Measurements from ENCODE around the gene FBXO21.

Gene FBXO21

GRCh38 chr12:117101953-117102799, 88.1 kb downstream of the FBXO21 start:
- H3K23ac ChIP-seq (ENCODE audit: low read length): no peak overlapping the region
- H3K36me3 ChIP-seq (ENCODE audit: control insufficient read depth in 1 of 2, insufficient read depth in 2 of 2, low read length in 2 of 2): no peaks in the 10 kb centered on the region
- no peaks in the 10 kb centered on the region for H3K79me2 ChIP-seq (ENCODE audit: control insufficient read depth, insufficient read depth, low read length, poor library complexity)
- H2BK120ac ChIP-seq (ENCODE audit: insufficient read depth, low read length, poor library complexity): no peak overlapping the region
- no peak overlapping the region for H3K14ac ChIP-seq (ENCODE audit: low read length)
- H4K8ac ChIP-seq (ENCODE audit: low read depth, low read length): no peak overlapping the region
- no CpG with 5 or more reads among the region's 14 CpGs for WGBS (ENCODE audit: extremely low coverage, insufficient coverage, insufficient read length)
- no peak overlapping the region for H3K4me3 ChIP-seq (ENCODE audit: low read depth, low read length)
- H2BK5ac ChIP-seq (ENCODE audit: low read depth, low read length, poor library complexity): no peak overlapping the region
- no peak overlapping the region for H4K91ac ChIP-seq (ENCODE audit: low read depth, low read length)
- no peak for DNase-seq
- H3K4ac ChIP-seq (ENCODE audit: low read depth, low read length): no peak overlapping the region
- H2AFZ ChIP-seq (ENCODE audit: insufficient read depth, low read length, poor library complexity): no peak overlapping the region
- peaks cover 6 to 9% of the 10 kb centered on the region in 2 experiments for H3K4me1 ChIP-seq (ENCODE audit: control insufficient read depth in 1 of 2, insufficient read depth in 2 of 2, low read length in 2 of 2)
- H3K27me3 ChIP-seq (ENCODE audit: insufficient read depth, low read length): peaks cover 24% of the 10 kb centered on the region
- no peak overlapping the region for H3K27ac ChIP-seq (ENCODE audit: low read depth, low read length)
- H2AK5ac ChIP-seq (ENCODE audit: low read length): no peak overlapping the region
- no peak overlapping the region for H3K9ac ChIP-seq (ENCODE audit: low read length)
- no peak overlapping the region for H4K12ac ChIP-seq (ENCODE audit: low read depth, low read length)
- H3K9me3 ChIP-seq (ENCODE audit: insufficient read depth, low read depth, low read length): peaks cover 8% of the 10 kb centered on the region
- no peaks in the 10 kb centered on the region for H3K79me1 ChIP-seq (ENCODE audit: low read length)
- no peak overlapping the region for H3K18ac ChIP-seq (ENCODE audit: low read length)
- H3K4me2 ChIP-seq (ENCODE audit: low read length): no peak overlapping the region
- H2BK12ac ChIP-seq (ENCODE audit: low read length): no peak overlapping the region

GRCh38 chr12:117100851-117101673, 89.2 kb downstream of the FBXO21 start:
- H3K4me3 ChIP-seq (ENCODE audit: low read depth, low read length): no peak overlapping the region
- no peaks in the 10 kb centered on the region for H3K79me1 ChIP-seq (ENCODE audit: low read length)
- H2AK5ac ChIP-seq (ENCODE audit: low read length): no peak overlapping the region
- H2BK5ac ChIP-seq (ENCODE audit: low read depth, low read length, poor library complexity): no peak overlapping the region
- H3K14ac ChIP-seq (ENCODE audit: low read length): no peak overlapping the region
- H4K12ac ChIP-seq (ENCODE audit: low read depth, low read length): no peak overlapping the region
- peak overlapping the region; percentile 17 for H3K4me2 ChIP-seq (ENCODE audit: low read length)
- no peak overlapping the region for H3K9ac ChIP-seq (ENCODE audit: low read length)
- H3K18ac ChIP-seq (ENCODE audit: low read length): no peak overlapping the region
- H2BK12ac ChIP-seq (ENCODE audit: low read length): no peak overlapping the region
- no peak overlapping the region for H3K23ac ChIP-seq (ENCODE audit: low read length)
- no peak overlapping the region for H2AFZ ChIP-seq (ENCODE audit: insufficient read depth, low read length, poor library complexity)
- H3K4me1 ChIP-seq (ENCODE audit: control insufficient read depth in 1 of 2, insufficient read depth in 2 of 2, low read length in 2 of 2): peaks cover 6 to 9% of the 10 kb centered on the region in 2 experiments
- H3K36me3 ChIP-seq (ENCODE audit: control insufficient read depth in 1 of 2, insufficient read depth in 2 of 2, low read length in 2 of 2): no peaks in the 10 kb centered on the region
- H3K27me3 ChIP-seq (ENCODE audit: insufficient read depth, low read length): peaks cover 29% of the 10 kb centered on the region
- WGBS (ENCODE audit: extremely low coverage, insufficient coverage, insufficient read length): no CpG with 5 or more reads among the region's 8 CpGs
- peaks cover 8% of the 10 kb centered on the region for H3K9me3 ChIP-seq (ENCODE audit: insufficient read depth, low read depth, low read length)
- no peak overlapping the region for H4K91ac ChIP-seq (ENCODE audit: low read depth, low read length)
- no peaks in the 10 kb centered on the region for H3K79me2 ChIP-seq (ENCODE audit: control insufficient read depth, insufficient read depth, low read length, poor library complexity)
- no peak overlapping the region for H3K4ac ChIP-seq (ENCODE audit: low read depth, low read length)
- no peak overlapping the region for H2BK120ac ChIP-seq (ENCODE audit: insufficient read depth, low read length, poor library complexity)
- H3K27ac ChIP-seq (ENCODE audit: low read depth, low read length): no peak overlapping the region
- DNase-seq: no peak
- no peak overlapping the region for H4K8ac ChIP-seq (ENCODE audit: low read depth, low read length)

GRCh38 chr12:117100251-117100650, 90.0 kb downstream of the FBXO21 start:
- Histone ChIP-seq H2AFZ (ENCODE audit: insufficient read depth, low read length, poor library complexity) (no peak overlapping the region), H2BK5ac (ENCODE audit: low read depth, low read length, poor library complexity) (no peak overlapping the region), H4K8ac (ENCODE audit: low read depth, low read length) (no peak overlapping the region), H3K79me2 (ENCODE audit: control insufficient read depth, insufficient read depth, low read length, poor library complexity) (no peaks in the 10 kb centered on the region), H3K79me1 (ENCODE audit: low read length) (no peaks in the 10 kb centered on the region), H3K27me3 (ENCODE audit: insufficient read depth, low read length) (peaks cover 29% of the 10 kb centered on the region), H3K18ac (ENCODE audit: low read length) (no peak overlapping the region), H3K23ac (ENCODE audit: low read length) (no peak overlapping the region), H3K27ac (ENCODE audit: low read depth, low read length) (no peak overlapping the region), H4K12ac (ENCODE audit: low read depth, low read length) (no peak overlapping the region), H2BK12ac (ENCODE audit: low read length) (no peak overlapping the region), H3K14ac (ENCODE audit: low read length) (no peak overlapping the region), H2BK120ac (ENCODE audit: insufficient read depth, low read length, poor library complexity) (no peak overlapping the region), H2AK5ac (ENCODE audit: low read length) (no peak overlapping the region), H3K4me1 (ENCODE audit: control insufficient read depth in 1 of 2, insufficient read depth in 2 of 2, low read length in 2 of 2) (peaks cover 6 to 9% of the 10 kb centered on the region in 2 experiments), H3K9ac (ENCODE audit: low read length) (no peak overlapping the region), H3K4ac (ENCODE audit: low read depth, low read length) (no peak overlapping the region), H3K4me3 (ENCODE audit: low read depth, low read length) (no peak overlapping the region), H3K9me3 (ENCODE audit: insufficient read depth, low read depth, low read length) (peaks cover 8% of the 10 kb centered on the region), H3K36me3 (ENCODE audit: control insufficient read depth in 1 of 2, insufficient read depth in 2 of 2, low read length in 2 of 2) (no peaks in the 10 kb centered on the region), H4K91ac (ENCODE audit: low read depth, low read length) (no peak overlapping the region), H3K4me2 (ENCODE audit: low read length) (no peak overlapping the region)
- WGBS (ENCODE audit: extremely low coverage, insufficient coverage, insufficient read length): no CpG with 5 or more reads among the region's 5 CpGs
- DNase-seq: peak in 1 of 2 donors; percentile 15

DNA sequence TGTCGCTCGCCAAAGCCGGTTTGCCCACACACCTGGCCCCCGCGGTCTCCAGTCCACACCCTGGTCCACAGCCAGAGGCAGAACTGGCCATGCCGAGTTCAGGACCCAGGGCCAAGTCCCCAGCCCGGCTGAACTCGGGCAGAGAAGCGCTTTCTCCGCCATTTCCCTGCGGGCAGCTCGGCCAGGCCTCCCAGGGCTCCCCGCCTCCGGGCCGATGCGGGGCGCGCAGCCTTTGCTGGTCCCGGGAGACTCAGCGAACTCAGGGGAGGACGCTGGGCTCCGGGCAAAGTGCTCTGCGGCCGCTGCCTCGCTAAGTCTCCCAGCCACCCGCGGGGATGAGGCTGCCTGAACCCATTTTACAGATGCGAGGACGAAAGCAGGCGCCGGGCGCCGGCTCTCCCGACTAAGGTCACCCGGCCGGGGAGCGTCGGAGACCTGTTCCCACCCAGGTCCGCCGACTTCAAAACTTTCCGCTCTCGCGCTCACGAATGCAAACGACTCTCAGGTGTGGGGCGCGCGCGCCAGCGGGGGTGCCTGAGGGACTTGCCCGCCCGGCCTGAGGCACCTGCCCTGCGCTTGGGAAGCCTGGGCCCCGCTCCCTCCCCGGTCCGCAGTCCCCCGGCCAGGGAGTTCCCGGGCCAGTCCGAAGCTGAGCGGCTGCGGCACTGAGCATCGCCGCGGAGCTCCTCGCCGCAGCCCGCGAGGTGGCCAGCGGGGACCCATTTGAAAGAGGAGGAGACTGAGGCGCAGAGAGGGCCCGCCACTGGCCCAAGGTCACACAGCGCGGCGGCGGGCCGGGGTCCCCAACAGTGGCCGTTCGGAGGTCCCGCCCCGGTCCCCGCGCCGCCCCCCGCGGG, 91.7 kb downstream of the FBXO21 start:
- H3K79me1 ChIP-seq (ENCODE audit: low read length): no peaks in the 10 kb centered on the region
- peaks cover 29% of the 10 kb centered on the region for H3K27me3 ChIP-seq (ENCODE audit: insufficient read depth, low read length)
- H3K79me2 ChIP-seq (ENCODE audit: control insufficient read depth, insufficient read depth, low read length, poor library complexity): no peaks in the 10 kb centered on the region
- no peak overlapping the region for H3K9ac ChIP-seq (ENCODE audit: low read length)
- H4K91ac ChIP-seq (ENCODE audit: low read depth, low read length): no peak overlapping the region
- no peak overlapping the region for H4K8ac ChIP-seq (ENCODE audit: low read depth, low read length)
- no peak overlapping the region for H3K23ac ChIP-seq (ENCODE audit: low read length)
- no peak overlapping the region for H3K14ac ChIP-seq (ENCODE audit: low read length)
- no peak overlapping the region for H3K4ac ChIP-seq (ENCODE audit: low read depth, low read length)
- no peak overlapping the region for H2BK5ac ChIP-seq (ENCODE audit: low read depth, low read length, poor library complexity)
- no peaks in the 10 kb centered on the region for H3K36me3 ChIP-seq (ENCODE audit: control insufficient read depth in 1 of 2, insufficient read depth in 2 of 2, low read length in 2 of 2)
- H3K4me2 ChIP-seq (ENCODE audit: low read length): peak overlapping the region; percentile 89
- H3K18ac ChIP-seq (ENCODE audit: low read length): no peak overlapping the region
- H3K9me3 ChIP-seq (ENCODE audit: insufficient read depth, low read depth, low read length): peaks cover 8% of the 10 kb centered on the region
- H2BK120ac ChIP-seq (ENCODE audit: insufficient read depth, low read length, poor library complexity): no peak overlapping the region
- no CpG with 5 or more reads among the region's 85 CpGs for WGBS (ENCODE audit: extremely low coverage, insufficient coverage, insufficient read length)
- peak in 1 of 2 donors; percentile 22 for DNase-seq
- H3K4me3 ChIP-seq (ENCODE audit: low read depth, low read length): peak overlapping the region; percentile 64
- H2AFZ ChIP-seq (ENCODE audit: insufficient read depth, low read length, poor library complexity): no peak overlapping the region
- no peak overlapping the region for H4K12ac ChIP-seq (ENCODE audit: low read depth, low read length)
- no peak overlapping the region for H3K27ac ChIP-seq (ENCODE audit: low read depth, low read length)
- H2AK5ac ChIP-seq (ENCODE audit: low read length): no peak overlapping the region
- no peak overlapping the region for H2BK12ac ChIP-seq (ENCODE audit: low read length)
- peaks cover 6 to 9% of the 10 kb centered on the region in 2 experiments for H3K4me1 ChIP-seq (ENCODE audit: control insufficient read depth in 1 of 2, insufficient read depth in 2 of 2, low read length in 2 of 2)

Data from trophoblast cell (in vitro differentiated cells and primary cell).